Daoy (cell line): ENCODE data around the gene PCDHGA10. TPM values are rescaled to one million over a fixed set of nuclear protein-coding genes. Genes with fewer than 3 reads are reported as not detected.
"Not testable (repeated sequence)": the region's sequence is repeated elsewhere in the genome, so short reads cannot be mapped to it uniquely, and the experiment has no call there.

Experiments used
- DNase-seq: peaks from one replicate; pipeline ENCODE4 v3.0.0-alpha.2; 2015; ENCODE audit warnings: low read depth
- total RNA-seq: library from RNA; depleted of rRNA; stranded (reverse); fragments of >200 nt; shearing (Covaris generic); gene quantifications from 2 replicates; pipeline ENCODE4 v1.2.3, GENCODE V29; 2014

Gene PCDHGA10
- total RNA-seq, 1 experiment from 2014 or later = 0.06 TPM

GRCh38 chr5:141392429-141393198 lies 20.2 kb upstream of the PCDHGA10 start, which contains the start of gene PCDHGA8:
Gene PCDHGA8, plus strand, starts transcription at chr5:141392633. Its CDS starts 181 bp downstream, at chr5:141392814.
- no peak for DNase-seq

GRCh38 chr5:141393267-141393666 lies 19.5 kb upstream of the PCDHGA10 start:
- no peak for DNase-seq

GRCh38 chr5:141394401-141395187 lies 18.2 kb upstream of the PCDHGA10 start:
- not testable (repeated sequence) for DNase-seq

DNA sequence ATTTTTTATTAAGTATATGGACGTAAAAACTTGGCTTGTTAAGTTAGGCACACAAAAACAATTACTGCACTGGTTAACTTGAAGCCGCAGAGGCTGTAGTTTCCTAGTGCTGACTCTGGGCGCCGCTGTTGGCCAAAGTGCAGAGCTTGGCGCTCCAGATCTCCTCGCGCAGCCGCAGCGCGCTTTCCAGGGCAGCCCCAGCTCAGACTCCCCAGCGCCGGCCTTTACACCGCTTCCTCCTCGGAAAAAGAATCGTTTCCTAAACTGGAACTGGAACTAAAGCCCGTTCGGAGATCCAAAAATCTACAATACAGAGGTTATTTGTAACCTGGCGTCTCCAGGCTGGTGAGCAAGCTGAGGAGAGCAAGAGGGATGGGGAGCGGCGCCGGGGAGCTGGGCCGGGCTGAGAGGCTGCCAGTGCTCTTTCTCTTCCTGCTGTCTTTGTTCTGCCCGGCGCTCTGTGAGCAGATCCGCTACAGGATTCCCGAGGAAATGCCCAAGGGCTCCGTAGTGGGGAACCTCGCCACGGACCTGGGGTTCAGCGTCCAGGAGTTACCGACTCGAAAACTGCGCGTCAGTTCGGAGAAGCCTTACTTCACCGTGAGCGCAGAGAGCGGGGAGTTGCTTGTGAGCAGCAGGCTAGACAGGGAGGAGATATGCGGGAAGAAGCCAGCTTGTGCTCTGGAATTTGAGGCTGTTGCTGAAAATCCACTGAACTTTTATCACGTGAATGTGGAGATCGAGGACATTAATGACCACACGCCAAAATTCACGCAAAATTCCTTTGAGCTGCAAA lies 14.8 kb upstream of the PCDHGA10 start, which contains the start of gene PCDHGB5:
Gene PCDHGB5 (plus strand): TSS at position 192 of the 796 bp plus-strand sequence. CDS start 181 bp downstream, at position 373.
- not testable (repeated sequence) for DNase-seq

DNA sequence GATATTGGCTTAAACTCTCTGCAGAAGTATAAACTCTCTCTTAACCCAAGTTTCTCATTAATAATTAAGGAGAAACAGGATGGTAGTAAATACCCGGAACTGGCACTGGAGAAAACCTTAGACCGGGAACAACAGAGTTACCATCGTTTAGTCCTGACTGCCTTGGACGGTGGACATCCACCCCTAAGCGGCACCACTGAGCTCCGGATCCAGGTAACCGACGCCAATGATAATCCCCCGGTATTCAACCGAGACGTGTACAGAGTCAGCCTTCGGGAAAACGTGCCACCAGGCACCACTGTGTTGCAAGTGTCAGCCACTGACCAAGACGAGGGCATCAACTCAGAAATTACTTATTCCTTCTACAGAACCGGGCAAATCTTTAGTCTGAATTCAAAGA lies 14.2 kb upstream of the PCDHGA10 start:
- DNase-seq = no peak

DNA sequence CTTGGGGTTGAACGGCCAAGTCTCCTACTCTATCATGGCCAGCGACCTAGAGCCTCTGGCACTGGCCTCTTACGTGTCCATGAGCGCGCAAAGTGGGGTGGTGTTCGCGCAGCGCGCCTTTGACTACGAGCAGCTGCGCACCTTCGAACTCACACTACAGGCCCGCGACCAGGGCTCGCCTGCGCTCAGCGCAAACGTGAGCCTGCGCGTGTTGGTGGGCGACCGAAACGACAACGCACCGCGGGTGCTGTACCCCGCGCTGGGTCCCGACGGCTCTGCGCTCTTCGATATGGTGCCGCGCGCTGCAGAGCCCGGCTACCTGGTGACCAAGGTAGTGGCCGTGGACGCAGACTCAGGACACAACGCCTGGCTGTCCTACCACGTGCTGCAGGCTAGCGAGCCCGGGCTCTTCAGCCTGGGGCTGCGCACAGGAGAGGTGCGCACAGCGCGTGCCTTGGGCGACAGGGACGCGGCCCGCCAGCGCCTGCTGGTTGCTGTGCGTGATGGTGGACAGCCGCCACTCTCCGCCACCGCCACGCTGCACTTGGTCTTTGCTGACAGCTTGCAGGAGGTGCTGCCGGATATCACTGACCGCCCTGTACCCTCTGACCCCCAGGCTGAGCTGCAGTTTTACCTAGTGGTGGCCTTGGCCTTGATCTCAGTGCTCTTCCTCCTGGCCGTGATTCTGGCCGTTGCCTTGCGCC lies 13.1 kb upstream of the PCDHGA10 start:
- no peak for DNase-seq

GRCh38 chr5:141402553-141403243 lies 10.1 kb upstream of the PCDHGA10 start, which contains the start of gene PCDHGA9:
Gene PCDHGA9, plus strand, starts transcription at chr5:141402778. Its CDS starts 175 bp downstream, at chr5:141402953.
- DNase-seq = no peak

- no peak for DNase-seq
Measured at GRCh38 chr5:141403387-141403786, 9.4 kb upstream of the PCDHGA10 start.

DNA sequence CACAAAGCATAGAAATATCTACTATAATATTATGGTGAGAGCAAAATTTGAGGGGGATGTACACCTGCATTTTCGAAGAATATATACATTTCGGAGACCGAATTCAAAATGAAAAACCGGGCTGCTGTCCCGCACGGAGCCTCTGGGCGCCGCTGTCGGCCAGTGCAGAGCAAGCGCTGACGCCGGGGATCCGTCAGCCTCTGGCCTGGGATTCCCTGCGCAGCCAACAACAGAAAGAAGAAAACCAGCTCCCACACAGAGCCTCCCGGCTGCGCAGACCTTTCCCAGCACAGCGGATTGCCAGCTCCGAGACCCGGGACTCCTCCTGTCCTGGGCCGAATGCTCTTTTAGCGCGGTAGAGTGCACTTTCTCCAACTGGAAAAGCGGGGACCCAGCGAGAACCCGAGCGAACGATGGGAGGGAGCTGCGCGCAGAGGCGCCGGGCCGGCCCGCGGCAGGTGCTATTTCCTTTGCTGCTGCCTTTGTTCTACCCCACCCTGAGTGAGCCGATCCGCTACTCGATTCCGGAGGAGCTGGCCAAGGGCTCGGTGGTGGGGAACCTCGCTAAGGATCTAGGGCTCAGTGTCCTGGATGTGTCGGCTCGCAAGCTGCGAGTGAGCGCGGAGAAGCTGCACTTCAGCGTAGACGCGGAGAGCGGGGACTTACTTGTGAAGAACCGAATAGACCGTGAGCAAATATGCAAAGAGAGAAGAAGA lies 4.8 kb upstream of the PCDHGA10 start, which contains the start of gene PCDHGB6:
Gene PCDHGB6 (plus strand): TSS at position 232 of the 716 bp plus-strand sequence. CDS start 182 bp downstream, at position 414.
- peak; percentile 67 for DNase-seq

- no peak for DNase-seq
Measured at GRCh38 chr5:141409598-141410306, 3.0 kb upstream of the PCDHGA10 start.

DNA sequence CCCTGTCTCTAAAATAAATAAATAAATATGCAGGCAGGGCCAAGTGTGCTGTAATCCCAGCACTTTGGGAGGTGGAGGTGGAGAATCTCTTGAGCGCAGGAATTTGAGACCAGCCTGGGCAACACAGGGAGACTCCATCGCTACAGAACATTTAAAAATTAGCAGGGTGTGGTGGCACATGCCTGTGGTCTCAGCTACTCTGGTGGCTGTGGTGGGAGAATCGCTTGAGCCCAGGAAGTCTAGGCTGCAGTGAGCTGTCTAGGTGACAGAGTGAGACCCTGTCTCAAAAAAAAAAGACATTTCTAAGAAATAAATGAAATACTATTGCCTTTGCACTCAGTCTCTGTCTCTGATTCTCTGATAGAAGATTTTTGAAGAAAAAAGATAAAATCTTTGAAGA lies 1.2 kb upstream of the PCDHGA10 start:
- no peak for DNase-seq

GRCh38 chr5:141413540-141414069 lies 818 bp downstream of the PCDHGA10 start:
- no peak for DNase-seq

DNA sequence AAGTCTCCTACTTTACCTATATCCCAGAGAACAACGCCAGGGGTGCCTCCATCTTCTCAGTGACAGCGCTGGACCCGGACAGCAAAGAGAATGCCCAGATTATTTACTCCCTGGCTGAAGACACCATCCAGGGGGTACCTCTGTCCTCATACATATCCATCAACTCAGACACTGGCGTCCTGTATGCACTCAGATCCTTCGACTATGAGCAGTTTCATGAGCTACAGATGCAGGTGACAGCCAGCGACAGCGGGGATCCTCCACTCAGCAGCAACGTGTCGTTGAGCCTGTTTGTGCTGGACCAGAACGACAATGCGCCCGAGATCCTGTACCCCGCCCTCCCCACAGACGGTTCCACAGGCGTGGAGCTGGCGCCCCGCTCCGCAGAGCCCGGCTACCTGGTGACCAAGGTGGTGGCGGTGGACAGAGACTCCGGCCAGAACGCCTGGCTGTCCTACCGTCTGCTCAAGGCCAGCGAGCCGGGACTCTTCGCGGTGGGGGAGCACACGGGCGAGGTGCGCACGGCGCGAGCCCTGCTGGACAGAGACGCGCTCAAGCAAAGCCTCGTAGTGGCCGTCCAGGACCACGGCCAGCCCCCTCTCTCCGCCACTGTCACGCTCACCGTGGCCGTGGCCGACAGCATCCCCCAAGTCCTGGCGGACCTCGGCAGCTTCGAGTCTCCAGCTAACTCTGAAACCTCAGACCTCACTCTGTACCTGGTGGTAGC lies 1.9 kb downstream of the PCDHGA10 start:
- not testable (repeated sequence) for DNase-seq

DNA sequence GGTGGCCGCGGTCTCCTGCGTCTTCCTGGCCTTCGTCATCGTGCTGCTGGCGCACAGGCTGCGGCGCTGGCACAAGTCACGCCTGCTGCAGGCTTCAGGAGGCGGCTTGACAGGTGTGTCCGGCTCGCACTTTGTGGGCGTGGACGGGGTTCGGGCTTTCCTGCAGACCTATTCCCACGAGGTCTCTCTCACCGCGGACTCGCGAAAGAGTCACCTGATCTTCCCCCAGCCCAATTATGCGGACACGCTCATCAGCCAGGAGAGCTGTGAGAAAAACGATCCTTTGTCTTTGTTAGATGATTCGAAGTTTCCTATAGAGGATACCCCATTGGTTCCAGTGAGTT lies 2.5 kb downstream of the PCDHGA10 start:
- DNase-seq = not testable (repeated sequence)

- DNase-seq = peak; percentile 49
Measured at GRCh38 chr5:141417494-141418172, 4.8 kb downstream of the PCDHGA10 start, which contains the start of gene PCDHGB7. Gene PCDHGB7, plus strand, starts transcription at chr5:141417677. Its CDS starts 183 bp downstream, at chr5:141417860.

DNA sequence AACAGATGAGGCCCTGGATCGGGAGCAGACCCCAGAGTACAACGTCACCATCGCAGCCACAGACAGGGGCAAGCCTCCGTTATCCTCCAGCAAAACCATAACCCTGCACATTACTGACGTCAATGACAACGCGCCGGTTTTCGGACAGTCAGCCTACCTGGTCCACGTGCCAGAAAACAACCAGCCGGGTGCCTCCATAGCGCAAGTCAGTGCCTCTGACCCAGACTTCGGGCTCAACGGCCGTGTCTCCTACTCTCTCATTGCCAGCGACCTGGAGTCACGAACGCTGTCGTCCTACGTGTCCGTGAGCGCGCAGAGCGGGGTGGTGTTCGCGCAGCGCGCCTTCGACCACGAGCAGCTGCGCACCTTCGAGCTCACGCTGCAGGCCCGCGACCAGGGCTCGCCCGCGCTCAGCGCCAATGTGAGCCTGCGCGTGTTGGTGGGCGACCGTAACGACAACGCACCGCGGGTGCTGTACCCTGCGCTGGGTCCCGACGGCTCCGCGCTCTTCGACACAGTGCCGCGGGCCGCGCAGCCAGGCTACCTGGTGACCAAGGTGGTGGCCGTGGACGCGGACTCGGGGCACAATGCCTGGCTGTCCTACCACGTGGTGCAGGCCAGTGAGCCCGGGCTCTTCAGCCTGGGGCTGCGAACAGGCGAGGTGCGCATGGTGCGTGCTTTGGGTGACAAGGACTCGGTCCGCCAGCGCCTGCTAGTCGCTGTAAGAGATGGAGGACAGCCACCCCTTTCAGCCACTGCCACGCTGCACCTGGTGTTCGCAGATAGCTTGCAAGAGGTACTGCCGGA lies 6.5 kb downstream of the PCDHGA10 start:
- DNase-seq = no peak
